ENCODE data around the gene PHACTR2.
A peak's percentile ranks its signal among the peaks of the same experiment; 100 is the strongest.

The PHACTR2 gene

DNA sequence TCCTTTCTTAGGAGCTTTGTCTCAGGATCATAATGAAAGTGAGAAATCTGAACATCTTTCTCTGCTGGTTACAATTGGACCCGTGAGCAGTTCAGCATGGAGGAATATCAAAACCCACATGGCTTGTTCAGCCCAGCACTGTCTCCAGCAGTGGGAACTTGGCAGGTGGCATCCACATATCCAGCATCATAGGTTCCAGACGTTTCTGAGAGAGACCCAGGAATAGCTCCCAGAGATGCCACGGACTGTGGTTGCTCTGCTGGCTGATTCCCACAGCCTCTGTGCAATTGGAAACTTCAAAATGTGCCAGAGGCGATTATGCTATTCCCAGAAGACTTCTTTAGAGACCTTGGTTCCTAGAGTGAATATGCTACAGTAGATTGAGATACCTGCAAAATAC, 76.4 kb downstream of the PHACTR2 start:
- no peak overlapping the region for H3K27ac ChIP-seq
- no peaks in the 10 kb centered on the region for H3K27me3 ChIP-seq
- TF ChIP-seq CTCF (IDR thresholded peaks at IDR 0.05) = no peak
- H3K36me3 ChIP-seq = peaks cover 18% of the 10 kb centered on the region
- no peaks in the 10 kb centered on the region for H3K9me3 ChIP-seq
- no peak overlapping the region for H3K4me3 ChIP-seq (ENCODE audit: low read depth in 1 of 2, low read length in 1 of 2)
- peaks cover 8 to 9% of the 10 kb centered on the region in 2 experiments for H3K4me1 ChIP-seq (ENCODE audit: control insufficient read depth in 1 of 2, insufficient read depth in 1 of 2, low read depth in 1 of 2, low read length in 1 of 2)

DNA sequence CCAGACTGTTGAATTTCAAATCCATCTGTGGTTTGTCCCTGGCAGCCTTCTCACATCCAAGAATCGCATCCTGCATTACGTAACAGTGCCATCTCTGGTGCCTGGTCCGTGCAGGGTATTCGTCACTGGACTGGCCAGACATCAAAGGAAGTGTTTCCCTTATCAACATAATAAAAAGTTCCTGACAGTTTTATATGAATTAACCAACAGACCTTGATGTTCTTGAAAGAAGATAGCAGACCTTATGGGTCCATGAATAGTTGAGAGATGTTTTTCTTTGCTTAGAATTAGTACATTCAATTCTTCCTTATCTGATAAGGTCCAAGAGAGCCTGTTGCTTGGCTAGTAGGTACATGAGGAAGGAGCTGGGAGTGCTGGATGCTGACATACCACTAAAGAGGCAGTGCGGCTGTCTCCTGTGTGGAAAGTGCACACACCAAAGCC, 77.6 kb downstream of the PHACTR2 start:
- H3K27me3 ChIP-seq = no peaks in the 10 kb centered on the region
- H3K4me1 ChIP-seq (ENCODE audit: control insufficient read depth in 1 of 2, insufficient read depth in 1 of 2, low read depth in 1 of 2, low read length in 1 of 2) = peaks cover 19 to 20% of the 10 kb centered on the region in 2 experiments
- no peak overlapping the region for H3K27ac ChIP-seq
- H3K9me3 ChIP-seq = no peaks in the 10 kb centered on the region
- no peak for TF ChIP-seq CTCF (IDR thresholded peaks at IDR 0.05)
- peaks cover 18% of the 10 kb centered on the region for H3K36me3 ChIP-seq
- no peak overlapping the region for H3K4me3 ChIP-seq (ENCODE audit: low read depth in 1 of 2, low read length in 1 of 2)

DNA sequence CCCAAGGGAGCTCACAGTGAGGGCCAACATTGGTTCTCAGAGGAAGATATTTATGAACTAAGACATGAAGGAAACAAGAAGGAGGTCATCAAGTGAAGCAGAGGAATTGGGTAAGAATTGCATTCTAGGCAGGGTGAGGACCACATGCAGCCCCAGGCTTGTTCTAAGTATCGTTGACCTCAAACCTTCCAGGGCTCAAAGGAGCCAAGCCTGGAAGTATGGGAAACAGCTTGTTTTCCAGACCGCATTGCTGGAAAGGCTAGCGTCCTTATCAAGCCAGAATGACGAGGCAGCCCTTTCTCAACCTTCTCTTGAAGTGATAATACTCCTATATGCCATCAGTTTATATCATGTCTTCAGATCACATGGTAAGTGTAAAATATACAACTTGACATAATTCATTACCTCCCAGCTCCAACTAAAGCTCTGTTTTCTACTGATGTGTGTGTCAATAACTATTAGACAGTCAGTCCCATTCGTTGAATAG, 79.6 kb downstream of the PHACTR2 start:
- no peaks in the 10 kb centered on the region for H3K27me3 ChIP-seq
- H3K4me1 ChIP-seq (ENCODE audit: control insufficient read depth in 1 of 2, insufficient read depth in 1 of 2, low read depth in 1 of 2, low read length in 1 of 2) = peaks cover 23 to 26% of the 10 kb centered on the region in 2 experiments
- H3K4me3 ChIP-seq (ENCODE audit: low read depth in 1 of 2, low read length in 1 of 2) = no peak overlapping the region
- no peak overlapping the region for H3K27ac ChIP-seq
- H3K36me3 ChIP-seq = peaks cover 18% of the 10 kb centered on the region
- TF ChIP-seq CTCF (IDR thresholded peaks at IDR 0.05) = no peak
- H3K9me3 ChIP-seq = no peaks in the 10 kb centered on the region

GRCh38 chr6:143758551-143758950, 80.8 kb downstream of the PHACTR2 start:
- Histone ChIP-seq H3K4me3 (ENCODE audit: low read depth in 1 of 2, low read length in 1 of 2) (no peak overlapping the region), H3K4me1 (ENCODE audit: control insufficient read depth in 1 of 2, insufficient read depth in 1 of 2, low read depth in 1 of 2, low read length in 1 of 2) (peaks cover 23 to 26% of the 10 kb centered on the region in 2 experiments), H3K27ac (peak overlapping the region; percentile 87), H3K9me3 (no peaks in the 10 kb centered on the region), H3K36me3 (peaks cover 12% of the 10 kb centered on the region), H3K27me3 (no peaks in the 10 kb centered on the region)
- no peak for TF ChIP-seq CTCF (IDR thresholded peaks at IDR 0.05)

GRCh38 chr6:143759666-143760065, 81.9 kb downstream of the PHACTR2 start:
- H3K27ac ChIP-seq = peak overlapping the region; percentile 87
- no peaks in the 10 kb centered on the region for H3K27me3 ChIP-seq
- TF ChIP-seq CTCF (IDR thresholded peaks at IDR 0.05) = no peak
- H3K4me1 ChIP-seq (ENCODE audit: control insufficient read depth in 1 of 2, insufficient read depth in 1 of 2, low read depth in 1 of 2, low read length in 1 of 2) = peaks cover 23 to 26% of the 10 kb centered on the region in 2 experiments
- peaks cover 16% of the 10 kb centered on the region for H3K36me3 ChIP-seq
- no peak overlapping the region for H3K4me3 ChIP-seq (ENCODE audit: low read depth in 1 of 2, low read length in 1 of 2)
- no peaks in the 10 kb centered on the region for H3K9me3 ChIP-seq

Data from neutrophil (primary cell).